ENCODE results near the gene WNT11.
A peak's percentile ranks its signal among the peaks of the same experiment; 100 is the strongest.

WNT11 gene

DNA sequence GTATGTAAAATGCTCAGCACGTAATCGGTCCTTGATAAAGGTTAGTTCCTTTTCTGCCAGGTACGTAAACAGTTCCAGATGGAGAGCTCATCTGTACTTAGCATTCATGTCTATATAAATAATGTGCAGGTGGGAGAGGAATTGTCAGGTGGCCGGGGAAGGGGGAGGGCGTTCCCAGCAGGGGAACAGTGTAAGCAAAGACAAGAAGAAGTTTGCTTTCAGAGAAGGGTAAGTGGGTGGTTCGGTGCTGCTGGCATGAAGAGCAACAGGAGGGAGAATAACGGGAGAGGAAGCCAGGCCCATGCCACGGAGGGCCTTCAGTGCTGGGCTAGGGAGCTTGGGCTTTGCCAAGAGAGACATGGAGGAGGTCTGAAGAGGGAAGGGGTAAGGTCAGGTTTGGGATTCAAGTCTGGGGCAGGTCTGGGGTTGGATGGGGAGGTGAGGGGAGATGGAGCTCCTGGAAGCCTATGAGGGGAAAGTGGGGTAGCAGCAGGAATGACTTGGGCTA, 11.4 kb upstream of the WNT11 start:
- DNase-seq: no peak

DNA sequence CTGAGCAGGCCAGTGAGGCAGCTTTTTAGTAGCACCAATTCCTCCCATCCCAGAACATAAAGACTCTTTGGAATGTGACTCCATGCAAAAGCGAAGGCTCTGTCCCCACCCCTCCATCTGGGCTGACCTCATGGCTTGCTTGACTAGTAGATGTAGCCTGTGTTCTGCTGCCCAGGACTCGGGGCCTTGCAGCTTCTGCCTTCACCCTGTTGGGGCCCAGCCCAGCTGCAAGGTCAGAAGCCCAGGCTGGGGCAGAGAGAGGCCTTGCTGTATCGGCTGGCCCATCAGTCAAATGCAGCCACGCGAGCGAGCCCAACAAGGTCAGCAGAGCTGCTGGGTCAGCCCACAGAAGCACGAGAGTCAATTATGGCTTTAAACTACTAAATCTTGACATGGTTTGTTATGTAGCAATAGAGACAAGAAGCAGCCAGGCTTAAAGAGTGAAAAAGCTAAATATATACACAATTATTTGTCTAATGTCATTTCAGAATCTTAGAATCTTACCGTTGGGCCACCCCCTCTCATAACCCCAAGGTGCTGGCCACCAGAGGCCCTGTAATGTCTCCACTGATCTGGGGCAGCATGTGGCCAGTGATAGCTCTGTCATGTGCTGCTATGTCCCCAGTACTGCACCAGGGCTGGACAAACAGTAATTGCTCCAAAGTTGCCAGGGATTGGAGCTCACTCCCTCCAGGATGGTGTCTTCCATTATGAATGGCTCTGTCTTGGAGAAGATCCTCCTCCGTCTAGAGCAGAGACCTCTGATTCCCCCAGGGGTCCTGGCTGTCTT, 10.4 kb upstream of the WNT11 start:
- DNase-seq: no peak

DNA sequence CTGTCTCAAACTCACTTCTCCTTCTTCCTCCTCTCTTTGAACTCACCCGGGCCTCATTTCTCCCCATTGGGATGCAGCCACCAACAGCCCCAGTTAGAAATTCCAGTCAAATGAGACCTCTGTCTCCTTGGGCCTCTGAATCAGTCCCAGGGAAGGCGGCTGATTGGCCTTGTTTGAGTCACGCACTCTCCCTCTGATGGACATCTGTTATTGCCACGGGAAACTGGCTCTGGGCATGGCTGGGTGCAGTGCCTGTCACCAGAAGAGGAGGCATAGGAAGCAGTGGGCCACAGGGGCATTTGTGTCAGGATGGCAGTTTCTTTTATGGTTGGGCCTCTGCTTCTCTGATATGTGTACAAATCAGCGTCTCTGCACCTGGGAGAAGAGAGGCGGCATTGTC, 9.6 kb upstream of the WNT11 start:
- no peak for DNase-seq

DNA sequence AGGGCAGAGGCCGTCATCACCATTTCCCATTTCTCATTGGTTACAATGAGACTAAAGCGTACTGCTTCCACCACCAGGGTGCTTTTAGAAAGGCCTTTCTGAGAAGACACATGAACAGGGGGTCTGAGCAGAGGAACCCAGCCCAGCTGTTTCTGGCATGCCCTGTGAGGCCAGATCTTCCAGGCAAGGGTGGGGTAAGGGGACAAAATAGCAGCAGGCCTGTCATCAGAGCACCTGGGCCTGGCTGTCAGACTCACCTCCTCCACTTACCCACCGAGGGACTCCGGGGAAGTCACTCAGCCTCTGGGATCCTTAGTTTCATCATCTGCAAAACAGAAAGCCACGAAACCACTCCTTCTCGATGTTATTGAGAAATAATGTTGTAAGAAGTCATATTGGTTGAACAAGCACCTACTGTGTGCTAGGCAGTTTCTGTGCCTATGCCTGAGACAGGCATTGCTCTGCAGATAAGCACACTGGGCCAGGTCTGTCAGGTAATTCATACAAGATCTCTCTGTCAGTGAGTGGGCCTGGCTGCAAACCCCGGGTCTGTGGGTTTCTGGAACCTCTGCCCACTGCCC, 8.8 kb upstream of the WNT11 start:
- DNase-seq: no peak

DNA sequence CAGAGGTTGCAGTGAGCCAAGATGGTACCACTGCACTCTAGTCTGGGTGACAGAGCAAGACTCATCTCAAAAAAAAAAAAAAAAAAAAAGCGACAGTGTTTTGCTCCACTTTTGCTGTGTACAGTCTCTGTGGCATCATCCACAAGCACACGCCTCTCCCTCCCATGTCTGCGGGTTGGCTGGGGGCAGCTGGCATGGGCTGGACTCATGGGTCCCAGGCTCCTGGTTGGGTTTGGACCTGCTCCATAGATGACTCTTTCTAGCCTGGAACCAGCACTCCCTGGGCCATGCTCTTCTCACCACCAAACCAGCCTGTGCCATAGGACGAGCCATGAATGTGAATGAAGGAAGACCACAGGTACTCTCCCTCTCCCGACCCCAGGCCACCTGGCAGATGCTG, 7.9 kb upstream of the WNT11 start:
- no peak for DNase-seq

DNA sequence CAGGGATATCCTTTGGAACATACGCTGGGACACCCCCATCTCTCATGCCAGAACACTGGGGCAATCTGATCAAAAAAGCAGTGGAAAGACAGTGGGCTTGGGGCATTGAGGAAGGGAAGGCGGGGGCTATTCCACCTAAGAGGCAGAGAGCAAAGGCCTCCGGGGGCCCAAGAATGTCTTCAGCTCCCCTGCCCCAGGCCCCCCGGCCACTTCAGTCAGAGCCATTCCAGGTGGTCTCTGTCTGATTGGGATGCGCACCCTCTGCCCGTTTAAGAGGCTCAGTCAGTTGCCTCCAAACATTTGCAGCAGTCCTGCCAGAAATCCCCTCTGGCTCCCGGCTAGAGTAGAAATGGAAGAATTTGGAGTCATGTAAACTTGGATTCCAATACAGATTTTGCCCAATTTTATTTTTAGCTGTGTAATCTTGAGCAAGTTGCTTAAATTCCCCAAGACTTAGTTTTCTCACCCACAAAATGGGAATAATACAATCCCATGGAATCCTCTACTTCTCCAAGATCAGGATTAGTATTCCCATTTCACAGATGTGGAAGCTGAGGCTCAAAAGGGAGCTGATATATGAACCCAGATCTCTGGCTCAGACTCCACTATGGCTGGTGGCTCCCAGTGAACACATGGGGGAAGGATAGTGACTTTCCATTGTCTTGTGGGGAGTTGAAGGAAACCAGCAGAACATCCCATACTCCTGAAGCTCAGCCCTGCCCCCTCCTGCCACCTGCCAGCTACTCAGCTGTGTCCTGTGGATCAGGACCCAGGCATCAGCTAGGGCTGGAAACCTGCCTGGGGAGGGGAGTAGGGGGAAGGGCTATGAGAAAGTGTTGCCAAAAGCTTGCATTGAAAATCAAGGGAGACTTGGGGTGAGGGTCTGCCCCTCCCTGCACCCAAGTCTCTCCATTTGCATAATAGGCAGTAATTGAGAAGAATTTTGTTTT, 6.1 kb upstream of the WNT11 start:
- DNase-seq: no peak

DNA sequence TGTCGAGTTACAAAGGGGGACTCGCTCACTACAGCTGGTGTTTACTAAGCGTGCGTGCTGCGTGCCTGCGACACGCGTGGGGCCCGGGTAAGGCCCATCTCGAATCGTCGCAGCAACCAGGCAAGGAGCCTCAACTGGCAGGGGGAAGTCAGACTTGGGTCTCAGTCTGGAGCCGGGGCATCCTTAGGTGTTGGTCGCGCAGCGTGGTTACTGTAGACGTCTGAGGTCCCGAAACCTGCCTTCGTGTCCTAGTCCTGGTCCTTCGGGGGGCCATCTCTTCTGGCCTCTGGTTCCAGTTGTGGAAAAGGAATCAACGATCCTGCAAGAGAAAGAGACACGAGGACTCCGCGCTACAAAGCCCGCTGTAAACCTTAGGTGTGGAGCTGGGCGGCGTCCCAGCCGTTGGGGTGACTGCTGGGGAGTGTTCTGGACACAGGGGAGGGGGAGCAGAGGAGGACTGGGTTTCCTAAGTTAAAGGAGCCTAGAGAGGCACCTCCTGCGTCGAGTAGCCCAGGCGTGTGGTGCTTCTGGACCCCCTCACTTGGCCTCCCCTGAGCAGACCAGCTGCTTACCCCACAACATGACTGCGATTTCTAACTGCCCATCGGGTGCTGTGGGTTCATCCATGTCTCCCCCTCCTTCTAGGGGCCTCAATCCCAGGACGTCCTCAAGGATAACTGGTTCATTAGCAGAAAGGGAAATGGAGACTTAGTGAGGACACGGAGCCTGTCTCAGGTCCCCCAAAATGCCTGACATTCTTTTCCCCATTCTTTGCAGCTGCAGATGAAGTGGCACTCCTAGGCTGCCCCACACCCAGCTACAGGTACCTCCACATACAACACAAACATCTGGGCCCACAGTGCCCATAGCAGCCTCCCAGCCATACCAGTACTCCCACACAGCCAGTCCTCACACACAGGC, 4.9 kb upstream of the WNT11 start:
- DNase-seq: no peak

DNA sequence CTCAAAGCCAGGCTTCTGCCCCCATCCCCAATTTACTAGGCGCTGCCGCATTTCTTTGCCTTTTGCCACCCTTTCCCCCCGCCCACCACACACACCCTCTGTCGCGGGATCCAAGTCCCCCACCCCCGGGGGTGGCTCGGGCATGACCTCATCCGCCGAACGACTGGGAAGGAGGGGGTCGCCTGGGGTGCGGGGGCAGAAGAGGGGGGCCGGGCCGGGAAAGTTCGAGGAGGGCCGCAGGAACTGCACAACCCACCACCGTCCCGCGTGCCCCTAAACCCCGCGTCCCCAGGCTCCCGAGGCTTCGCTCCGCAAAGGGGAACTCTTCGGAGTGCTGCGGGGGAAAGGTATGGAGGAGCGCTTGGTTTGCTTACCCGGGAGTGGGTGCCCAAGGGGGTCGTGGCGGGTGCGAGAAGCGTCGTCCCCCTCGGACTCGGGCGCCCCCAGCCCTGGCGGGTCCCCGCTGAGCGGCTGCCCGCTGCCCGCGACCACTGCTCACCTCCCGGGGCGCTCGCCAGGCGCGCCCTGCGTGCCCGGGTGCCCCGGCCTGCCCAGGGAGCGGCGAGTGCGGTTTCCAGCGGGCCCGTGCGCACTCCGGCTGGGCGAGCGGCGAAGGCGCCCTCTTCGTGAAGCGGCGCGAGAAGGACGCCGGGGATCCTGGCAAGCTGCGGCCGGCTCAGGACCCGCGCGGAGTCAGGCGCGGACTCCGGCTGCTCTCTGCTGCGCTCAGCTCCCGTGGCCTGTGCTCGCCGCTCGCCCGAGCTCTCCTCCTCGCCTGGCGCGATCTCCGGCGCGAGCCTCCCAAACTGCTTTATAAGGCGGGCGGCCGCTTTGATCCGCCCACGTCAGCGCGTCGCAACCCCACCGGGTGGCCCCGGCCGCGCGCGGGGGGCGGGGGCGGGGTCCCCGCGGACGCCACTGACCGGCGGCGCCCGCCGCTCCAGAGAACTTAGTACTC, 4.0 kb upstream of the WNT11 start:
- no peak for DNase-seq

DNA sequence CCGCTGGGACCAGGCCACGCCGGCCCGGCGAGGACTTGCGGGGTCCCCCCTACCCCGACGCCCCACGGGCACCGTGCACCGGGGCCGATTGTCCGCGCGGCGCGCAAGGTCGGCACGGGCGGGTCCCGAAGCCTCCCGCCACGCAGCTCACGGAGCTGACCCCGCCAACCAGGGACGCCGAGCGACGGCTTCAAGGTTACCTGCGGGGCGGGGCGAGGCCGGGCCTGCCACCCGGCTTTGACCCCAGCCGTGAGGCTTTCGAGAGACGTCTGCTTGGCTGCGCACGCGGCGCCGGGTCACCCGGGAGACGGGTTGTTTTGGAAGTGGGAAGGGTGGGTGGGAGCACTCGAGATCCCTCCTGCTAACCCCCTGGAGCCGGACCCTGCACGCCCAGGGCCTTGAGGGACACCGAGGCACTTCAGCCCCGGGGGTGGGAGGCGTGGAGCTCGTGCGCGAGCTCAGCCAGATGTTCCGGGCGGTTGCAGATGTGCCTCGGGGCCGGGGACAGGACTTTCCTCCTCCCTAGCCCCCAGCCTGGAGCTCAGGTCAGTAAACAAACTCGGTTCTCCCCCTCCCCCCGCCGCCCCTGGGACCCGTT, 3.2 kb upstream of the WNT11 start:
- DNase-seq: no peak

DNA sequence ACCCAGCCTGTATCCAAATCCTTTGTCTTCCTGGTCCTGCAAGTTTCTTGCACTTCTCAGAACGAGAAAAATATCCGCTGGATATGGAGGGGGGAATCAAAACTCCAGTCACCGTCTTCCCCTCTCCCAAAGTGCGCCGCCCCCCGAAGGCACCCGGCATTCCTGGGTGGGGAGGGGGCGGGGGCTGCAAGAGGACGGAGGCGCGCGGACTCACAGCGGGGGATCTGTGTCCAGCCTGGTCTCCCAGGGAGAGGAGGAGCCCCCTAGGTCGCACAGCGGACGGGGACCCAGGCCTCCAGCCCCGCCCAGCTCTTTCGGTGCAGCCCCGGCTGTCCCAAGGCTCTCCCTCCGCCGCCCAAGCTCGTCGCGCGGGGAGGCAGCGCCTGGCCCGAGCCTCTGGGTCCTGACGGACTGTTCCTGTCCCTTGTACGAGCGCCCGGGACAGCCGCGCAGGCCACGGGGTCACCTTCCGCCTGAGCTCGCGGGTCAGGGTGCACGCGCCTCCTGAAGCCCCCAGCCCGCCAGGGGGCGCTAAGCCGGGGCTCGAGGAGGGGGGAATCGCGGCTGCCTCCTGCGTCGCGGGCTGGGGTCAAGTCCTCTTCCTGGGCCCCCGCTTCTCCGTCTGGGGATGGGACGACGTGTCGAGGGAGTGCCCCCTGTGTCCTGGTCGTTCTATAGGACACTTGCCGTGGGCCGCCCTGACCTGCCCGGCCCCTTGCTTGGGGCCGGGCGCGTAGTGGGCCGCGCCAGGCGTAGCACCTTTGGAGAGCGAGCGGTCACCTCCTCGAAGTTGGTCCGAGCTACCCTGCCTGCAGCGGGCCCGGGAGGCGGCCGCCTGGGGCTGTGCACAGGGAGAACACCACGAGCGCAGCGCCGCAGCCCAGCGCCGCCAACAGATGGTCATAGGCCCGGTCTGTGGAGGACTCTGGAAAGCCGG, 2.4 kb upstream of the WNT11 start:
- no peak for DNase-seq

DNA sequence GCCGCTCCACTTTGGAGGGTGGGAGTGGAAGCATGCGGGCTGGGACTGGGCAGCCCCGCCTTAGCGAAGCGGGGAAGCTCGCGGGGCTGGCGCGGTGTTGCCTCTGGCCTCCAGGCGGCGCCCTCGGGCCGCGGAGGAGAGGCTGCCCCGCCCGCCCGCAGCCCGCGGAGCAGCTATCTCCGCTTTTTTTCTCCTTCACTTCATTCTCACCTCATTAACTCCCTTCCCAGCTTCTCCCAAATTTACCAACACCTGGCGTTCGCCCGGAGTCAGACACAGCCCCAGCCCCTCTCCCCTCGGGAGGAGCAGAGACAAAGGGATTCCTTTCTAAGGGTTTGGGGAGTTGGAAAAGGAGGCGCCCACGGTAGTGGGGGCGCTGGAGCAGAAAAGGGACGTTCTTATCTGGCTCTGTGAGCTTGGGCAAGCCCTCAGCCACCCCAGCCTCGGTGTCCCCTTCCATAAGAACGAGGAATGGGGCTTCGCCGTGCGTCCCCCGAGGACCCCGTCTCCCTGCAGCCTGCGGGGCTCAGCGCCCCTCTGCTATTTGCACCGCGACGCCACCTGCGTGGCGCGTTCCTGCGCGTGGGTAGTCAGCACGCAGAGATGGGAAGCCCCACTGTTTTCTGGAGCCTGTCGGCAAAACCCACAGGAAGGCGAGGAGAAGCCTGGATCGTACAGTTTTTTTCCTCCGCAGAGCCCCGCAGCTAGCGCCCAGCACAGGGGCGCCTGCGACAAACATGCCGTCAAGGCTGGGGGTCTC, 1.5 kb upstream of the WNT11 start:
- peak; percentile 9 for DNase-seq

DNA sequence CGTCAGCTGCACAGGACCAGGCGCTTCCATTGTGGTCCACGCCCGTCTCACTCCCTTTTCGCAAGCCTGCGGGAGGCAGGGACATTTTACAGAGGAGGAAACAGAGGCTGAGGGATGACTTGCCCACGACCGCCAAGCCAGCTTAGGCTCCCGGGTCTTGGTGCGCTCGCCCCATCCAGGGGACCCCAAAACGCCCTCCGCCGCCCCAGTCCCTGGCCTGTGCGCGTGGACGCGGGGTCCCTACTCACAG, 300 bp downstream of the WNT11 start:
- no peak for DNase-seq

DNA sequence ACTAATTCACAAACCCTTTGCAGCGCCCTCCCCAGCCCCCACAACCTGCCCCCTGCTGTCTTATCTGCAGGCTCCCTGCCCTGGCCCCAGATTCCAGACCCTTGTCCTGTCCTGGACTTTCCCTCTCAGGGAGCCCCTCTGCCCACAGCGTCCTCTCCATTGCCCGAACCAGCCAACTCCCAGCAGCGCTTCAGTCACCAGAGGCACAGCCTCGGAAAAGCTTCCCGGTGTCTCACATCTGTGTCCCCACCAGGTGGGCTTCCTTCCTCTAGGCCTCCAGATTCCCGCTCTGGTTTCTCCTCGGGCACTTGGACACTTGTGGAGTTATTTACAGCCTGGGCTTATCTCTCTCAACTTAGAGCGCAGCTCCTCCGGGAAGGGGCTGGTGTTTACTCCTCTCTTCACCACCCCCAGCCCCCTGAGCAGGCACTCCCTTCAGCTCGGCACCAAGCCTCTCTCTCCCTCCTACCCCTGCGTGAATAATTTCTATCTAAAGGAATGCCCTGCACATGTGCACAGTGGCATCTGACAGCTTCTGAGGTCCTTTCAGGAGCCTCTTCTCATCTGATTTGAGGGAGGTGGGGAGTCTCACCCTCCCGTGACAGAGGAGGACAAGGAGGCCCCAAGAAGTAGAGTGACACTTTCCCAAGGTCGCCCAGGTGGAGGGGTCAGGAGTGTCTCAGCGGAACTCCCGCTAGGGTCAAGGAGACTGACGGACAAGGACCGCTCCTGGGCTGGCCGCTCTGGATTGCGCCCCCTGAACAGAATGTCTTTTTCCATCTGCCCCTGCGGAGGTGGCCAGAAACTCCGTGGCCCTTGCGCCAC, 838 bp downstream of the WNT11 start:
- DNase-seq: no peak

DNA sequence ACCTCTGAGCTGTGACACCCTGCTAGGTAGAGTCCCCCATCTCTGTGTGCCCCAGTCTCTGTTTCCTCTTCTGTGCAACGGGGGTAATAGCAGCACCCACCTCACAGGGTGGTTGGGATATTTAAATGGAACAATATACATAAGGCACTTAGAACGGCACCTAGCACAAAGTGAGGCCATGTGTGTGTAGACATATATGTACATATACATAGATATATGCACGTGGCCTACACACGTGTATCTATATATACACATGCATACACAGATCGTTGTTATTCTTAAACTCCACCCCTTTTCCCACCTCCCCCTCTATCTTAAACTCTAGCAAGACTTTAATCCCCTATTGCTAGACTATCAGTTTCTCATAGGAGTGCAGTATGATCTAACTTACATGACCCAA, 2.4 kb downstream of the WNT11 start:
- no peak for DNase-seq

DNA sequence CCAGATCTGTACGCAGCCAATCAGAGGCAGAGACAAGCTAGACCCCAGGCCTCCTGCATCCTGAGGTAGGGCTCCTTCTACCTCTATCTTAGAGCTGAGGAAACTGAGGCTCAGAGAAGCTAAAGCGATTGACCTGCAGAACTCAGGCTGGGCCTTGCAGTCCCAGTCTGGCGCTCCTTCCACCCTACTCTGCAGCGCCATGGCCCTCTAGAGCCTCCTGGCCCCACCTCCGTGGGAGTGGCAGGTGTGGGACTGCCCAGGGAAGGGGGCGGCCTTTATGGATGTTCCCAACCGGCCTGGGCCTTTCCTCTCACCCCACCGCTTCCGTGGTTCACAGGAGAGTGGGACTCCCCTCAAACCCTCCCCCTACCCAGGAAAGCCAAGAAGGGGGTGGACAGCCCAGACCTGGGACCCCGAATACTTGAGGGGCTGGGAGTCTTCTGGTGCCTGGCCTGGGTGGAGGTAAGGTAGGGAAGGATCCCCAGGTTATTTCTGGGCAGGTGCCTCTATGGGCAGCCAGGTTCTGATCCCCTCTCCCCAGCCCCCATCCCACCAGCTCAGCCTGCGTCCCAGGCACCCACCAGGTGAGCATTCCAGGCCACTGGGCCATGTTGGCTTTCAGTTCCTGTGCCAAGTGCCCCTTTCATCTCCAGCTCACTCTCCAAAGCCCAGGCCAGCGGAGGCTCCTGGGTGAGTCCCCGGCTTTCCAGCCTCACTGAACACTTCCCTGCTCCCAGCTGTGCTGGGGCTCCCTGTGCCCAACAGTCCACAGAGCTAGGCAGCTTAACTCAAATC, 3.0 kb downstream of the WNT11 start:
- no peak for DNase-seq

DNA sequence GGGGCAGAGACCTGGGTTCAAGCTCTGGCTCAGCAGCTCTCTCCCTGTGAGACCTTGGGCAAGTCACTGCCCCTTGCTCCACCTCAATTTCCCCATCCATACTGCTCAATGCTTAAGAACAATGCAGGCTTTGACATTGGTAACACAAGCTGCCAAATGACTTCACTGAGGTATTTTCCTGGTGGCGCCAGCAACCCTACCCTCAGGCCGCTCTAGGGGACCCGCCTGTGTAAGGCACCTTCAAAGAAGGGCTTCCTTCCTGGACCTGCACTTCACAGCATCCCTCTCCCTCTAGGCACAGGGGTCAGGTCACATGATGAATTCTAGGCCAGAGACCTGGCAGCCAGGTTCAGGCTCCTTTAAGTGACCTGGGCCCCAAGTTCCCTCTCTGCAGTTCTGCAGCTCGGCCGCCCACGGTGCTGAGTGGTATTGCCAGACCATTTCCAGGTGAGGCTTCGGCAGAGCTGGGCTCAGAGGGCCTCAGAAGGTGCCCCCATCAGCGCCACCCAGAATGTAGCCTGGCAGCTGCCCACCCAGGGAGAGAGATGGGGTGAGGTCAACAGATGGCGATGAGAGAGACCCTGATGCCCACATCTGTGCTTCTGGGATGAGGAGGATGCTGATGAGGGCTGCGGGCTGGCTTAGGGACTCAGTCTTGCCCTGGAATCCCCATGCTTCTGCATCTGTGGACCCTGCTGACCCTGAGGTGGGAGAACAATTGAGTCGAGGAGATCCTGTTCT, 4.5 kb downstream of the WNT11 start:
- no peak for DNase-seq

DNA sequence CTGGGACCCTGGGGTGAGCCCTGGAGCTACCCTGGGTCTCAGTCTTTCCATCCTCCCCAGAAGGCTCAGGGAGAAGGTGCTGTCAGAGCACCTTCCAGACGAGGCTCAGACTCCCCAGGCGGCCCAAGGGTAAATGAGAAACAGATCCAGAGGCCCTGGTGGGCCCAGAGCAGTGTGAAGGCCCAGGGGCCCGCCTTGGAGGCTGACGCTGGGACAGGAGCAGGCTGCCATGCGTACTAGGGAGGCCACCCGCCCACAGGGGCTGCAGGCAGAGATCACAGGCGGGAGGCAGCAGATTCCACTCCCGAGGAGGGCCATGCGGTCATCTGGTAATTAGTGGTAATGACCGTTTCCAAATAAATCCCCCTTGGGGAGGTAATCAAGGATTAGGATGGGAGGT, 5.2 kb downstream of the WNT11 start:
- DNase-seq: no peak

Data from SIG-M5 (cell line).